AG04449 (cell line): ENCODE measurements around the gene FIGN.

Source experiments
- CTCF ChIA-PET: fragments of 350-600 bp; formaldehyde crosslinking; extraction: SDS; loops from one replicate; lab custom pipeline; 2021; ENCODE audit warnings: antibody characterized with exemption; lab: Yijun Ruan, JAX
- POLR2A ChIA-PET: fragments of 400-600, 350-600 bp; formaldehyde crosslinking; extraction: SDS; loops from one replicate; lab custom pipeline; 2020; ENCODE audit warnings: antibody characterized with exemption, inconsistent platforms; lab: Yijun Ruan, JAX
- DNase-seq: peaks from one replicate; pipeline ENCODE4 v3.0.0-alpha.2; 2010; ENCODE audit warnings: low read depth, low spot score
- H3K4me3 ChIP-seq: 2 replicates; pipeline ENCODE4 v1.5.1; 2011; ENCODE audit warnings: low read depth, mild to moderate bottlenecking, control low read depth, low read length
- TF ChIP-seq, protein P1 (sequence below): IDR thresholded peaks from one replicate; pipeline ENCODE4 v1.5.1; 2011; ENCODE audit warnings: mild to moderate bottlenecking, moderate library complexity, low read length, control low read depth, inconsistent platforms; ENCODE audit not compliant: insufficient read depth; ENCODE audit errors: missing control alignments

FIGN gene

DNA sequence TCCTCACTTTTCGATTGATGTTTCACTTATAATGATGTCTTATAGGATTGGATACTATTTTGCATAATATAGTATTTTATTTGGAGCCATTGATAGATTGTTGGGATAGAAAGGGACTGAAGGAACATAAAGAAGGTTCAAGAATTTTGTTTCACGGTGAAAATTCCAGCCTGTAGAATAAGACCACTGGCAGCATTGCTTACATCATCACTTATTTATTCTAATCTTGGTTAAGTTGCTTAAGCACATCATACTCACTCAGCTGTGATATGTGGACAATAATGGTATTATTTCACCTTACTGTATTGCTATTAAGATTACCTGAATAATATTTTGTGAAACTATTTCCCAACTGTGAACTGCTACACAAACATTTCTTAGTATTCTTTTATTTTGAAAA lies 118.3 kb downstream of the FIGN start:
- no peak for DNase-seq
- POLR2A ChIA-PET = no interaction called here
- H3K4me3 ChIP-seq = no peak overlapping the region
- CTCF ChIA-PET = no interaction called here
- TF ChIP-seq, protein P1, sequence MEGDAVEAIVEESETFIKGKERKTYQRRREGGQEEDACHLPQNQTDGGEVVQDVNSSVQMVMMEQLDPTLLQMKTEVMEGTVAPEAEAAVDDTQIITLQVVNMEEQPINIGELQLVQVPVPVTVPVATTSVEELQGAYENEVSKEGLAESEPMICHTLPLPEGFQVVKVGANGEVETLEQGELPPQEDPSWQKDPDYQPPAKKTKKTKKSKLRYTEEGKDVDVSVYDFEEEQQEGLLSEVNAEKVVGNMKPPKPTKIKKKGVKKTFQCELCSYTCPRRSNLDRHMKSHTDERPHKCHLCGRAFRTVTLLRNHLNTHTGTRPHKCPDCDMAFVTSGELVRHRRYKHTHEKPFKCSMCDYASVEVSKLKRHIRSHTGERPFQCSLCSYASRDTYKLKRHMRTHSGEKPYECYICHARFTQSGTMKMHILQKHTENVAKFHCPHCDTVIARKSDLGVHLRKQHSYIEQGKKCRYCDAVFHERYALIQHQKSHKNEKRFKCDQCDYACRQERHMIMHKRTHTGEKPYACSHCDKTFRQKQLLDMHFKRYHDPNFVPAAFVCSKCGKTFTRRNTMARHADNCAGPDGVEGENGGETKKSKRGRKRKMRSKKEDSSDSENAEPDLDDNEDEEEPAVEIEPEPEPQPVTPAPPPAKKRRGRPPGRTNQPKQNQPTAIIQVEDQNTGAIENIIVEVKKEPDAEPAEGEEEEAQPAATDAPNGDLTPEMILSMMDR = no peak

DNA sequence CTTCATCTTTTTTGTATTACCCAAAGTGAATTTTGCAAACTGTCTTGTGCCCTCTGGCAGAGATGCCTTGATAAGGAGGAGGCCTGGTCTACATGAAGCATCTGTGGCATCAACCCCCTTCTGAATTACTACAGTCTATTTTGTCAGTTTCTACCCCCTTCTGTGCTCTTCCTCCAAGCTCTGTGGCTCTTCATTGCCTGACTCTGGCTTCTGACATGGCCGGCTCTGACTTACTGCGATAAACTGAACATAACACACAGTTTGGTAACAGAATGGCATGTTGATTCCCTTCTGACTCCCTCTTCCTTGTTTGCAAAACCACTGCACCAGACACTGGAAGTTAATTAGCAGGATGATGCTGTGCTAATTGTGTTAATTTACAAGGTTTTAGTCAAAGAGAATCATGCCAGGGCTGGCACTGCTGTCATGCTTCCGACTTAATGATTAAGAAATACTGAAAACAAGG lies 122.5 kb downstream of the FIGN start:
- POLR2A ChIA-PET = no interaction called here
- no peak for DNase-seq
- CTCF ChIA-PET = no interaction called here
- TF ChIP-seq, protein P1 = no peak
- no peak overlapping the region for H3K4me3 ChIP-seq

DNA sequence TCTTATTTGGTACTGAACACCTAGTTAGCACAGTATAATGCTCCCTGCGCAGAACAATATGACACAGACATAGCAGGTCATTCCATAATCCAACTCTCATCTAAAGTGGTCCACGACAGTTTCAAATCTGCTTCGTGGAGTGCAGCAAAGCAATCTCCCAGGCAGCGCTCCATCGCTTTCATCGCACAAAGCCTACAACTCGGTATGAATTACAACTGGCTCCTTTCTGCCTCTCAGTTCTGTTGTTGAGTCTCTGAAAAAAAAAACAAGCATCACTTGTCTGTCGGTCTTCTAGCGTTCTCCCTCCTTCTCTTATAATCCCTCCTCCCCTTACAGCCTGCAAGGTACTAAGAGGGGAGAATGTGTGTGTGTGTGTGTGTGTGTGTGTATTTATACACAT lies 123.5 kb downstream of the FIGN start:
- ChIA-PET POLR2A (no interaction called here), CTCF (interaction anchor here (0.6 kb wide), 1 partner anchor 1502 kb away, joined by 3 read pairs; no protein-coding TSS in a partner anchor)
- TF ChIP-seq, protein P1 = no peak
- no peak for DNase-seq
- no peak overlapping the region for H3K4me3 ChIP-seq

DNA sequence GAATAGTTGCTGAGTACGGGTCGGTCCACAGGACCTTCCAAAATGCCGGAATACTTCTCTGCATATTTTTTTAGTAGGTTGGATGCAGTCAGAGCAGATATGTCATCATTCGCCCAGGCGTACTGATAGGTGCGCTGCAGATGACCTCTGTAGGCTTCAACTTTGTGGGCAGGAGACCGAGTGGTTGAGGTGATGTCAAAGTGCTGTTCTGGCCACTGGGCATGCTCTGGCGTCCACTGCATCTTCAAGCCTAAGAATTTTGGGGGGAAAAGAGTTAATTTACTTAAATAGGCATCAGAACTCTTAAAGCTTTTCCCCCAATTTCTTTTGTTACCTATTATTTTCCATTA lies 124.3 kb downstream of the FIGN start:
- no peak overlapping the region for H3K4me3 ChIP-seq
- CTCF ChIA-PET = interaction anchor here (0.6 kb wide), 1 partner anchor 1501 kb away, joined by 3 read pairs; no protein-coding TSS in a partner anchor
- TF ChIP-seq, protein P1 = no peak
- POLR2A ChIA-PET = no interaction called here
- DNase-seq = no peak

DNA sequence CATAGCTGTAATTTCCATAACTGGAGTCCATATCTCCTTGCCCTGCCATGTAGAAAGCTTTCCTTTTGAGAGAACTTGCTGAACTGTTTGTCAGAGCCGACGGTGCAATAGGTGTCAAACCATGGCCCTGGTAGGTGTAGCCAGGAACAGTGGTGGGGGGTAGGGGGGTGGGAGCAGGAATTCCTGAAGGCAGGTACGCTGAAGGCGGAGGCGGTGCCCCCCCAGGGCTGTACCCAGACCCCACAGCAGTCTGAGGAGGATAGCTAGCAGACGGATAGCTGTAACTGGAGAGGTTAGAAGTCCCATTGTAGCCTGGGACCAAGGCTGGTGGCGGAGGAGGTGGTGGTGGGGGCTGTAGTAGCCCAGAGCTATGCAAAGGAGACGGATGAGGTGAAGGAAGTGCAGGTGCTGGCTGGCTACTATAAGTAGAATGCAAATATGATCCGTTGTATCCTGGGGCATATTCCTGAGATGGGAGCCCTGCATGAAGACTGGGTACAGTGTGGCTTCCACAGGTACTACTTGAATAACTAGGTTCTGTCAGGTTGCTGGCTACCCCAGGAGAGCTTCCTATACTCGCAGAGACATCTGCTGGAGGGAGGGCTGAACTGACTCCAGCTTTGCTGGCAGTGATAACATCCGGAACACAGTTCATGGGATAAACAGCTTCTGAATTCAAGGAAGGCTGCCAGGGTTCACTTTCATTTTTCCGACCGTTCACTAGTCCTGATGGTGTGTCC lies 124.8 kb downstream of the FIGN start:
- DNase-seq = no peak
- TF ChIP-seq, protein P1 = peak; percentile 4
- CTCF ChIA-PET = no interaction called here
- POLR2A ChIA-PET = no interaction called here
- no peak overlapping the region for H3K4me3 ChIP-seq

DNA sequence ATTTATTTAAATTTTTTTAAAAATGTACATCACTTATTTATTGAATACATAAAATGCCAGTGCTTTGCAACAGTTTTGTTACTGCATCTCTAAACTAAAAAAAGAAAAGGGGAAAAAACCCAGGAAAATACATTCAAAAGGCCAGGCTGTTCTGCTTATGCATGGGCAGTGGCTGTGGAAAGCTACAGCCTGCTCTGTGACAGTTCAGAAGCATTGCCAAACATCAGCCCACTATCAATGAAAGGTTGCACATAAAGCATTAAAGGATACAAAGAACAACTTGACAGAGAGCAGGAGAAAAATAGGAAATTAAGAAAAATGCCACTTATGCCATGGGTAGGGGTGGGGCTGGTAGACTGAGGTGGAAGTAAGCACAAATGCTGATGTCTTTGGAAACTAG lies 128.2 kb downstream of the FIGN start:
- TF ChIP-seq, protein P1 = no peak
- POLR2A ChIA-PET = no interaction called here
- H3K4me3 ChIP-seq = no peak overlapping the region
- DNase-seq = no peak
- CTCF ChIA-PET = interaction anchor here (1.2 kb wide), 1 partner anchor 9 kb away, joined by 3 read pairs; no protein-coding TSS in a partner anchor
